Heart left ventricle (tissue), 16 donors: Measurements from ENCODE around the gene CFAP58. TPM values are rescaled to one million over a fixed set of nuclear protein-coding genes. Genes with fewer than 3 reads are reported as not detected.

Experiments used
- ATAC-seq, 4 donors: fragments of 200-7000 bp; cut with Tn5 transposase; one replicate each; pipeline ENCODE4 v1.9.1; 2020 to 2022; ENCODE audit warnings: moderate library complexity in 4 of 4, mild to moderate bottlenecking in 3 of 4, moderate number of reproducible peaks in 1 of 4
- DNase-seq, 5 donors: peaks; one replicate each; pipeline ENCODE4 v3.0.0-alpha.2; 2020
- H3K27ac ChIP-seq, 12 donors: fragments of 200-600 bp; sonication (generic) in 4 of 12; one replicate each; pipeline versions ENCODE4 v1.5.0 to v1.8.0; 2016 to 2022; ENCODE audit warnings: mild to moderate bottlenecking in 2 of 12
- H3K27me3 ChIP-seq, 9 donors: fragments of 200-600 bp; sonication (generic) in 2 of 9; one replicate each; pipeline versions ENCODE4 v1.5.1 to v1.8.0; 2016 to 2022; ENCODE audit warnings: mild to moderate bottlenecking in 3 of 9
- H3K36me3 ChIP-seq, 9 donors: fragments of 200-600 bp; sonication (generic) in 2 of 9; one replicate each; pipeline versions ENCODE4 v1.5.0 to v1.8.0; 2018 to 2022; ENCODE audit warnings: mild to moderate bottlenecking in 2 of 9
- H3K4me1 ChIP-seq, 12 donors: fragments of 200-600 bp; sonication (generic) in 4 of 12; one replicate each; pipeline versions ENCODE4 v1.5.0 to v1.8.0; 2016 to 2022; ENCODE audit warnings: mild to moderate bottlenecking in 3 of 12
- H3K4me3 ChIP-seq, 12 donors: fragments of 200-600 bp; sonication (generic) in 4 of 12; one replicate each; pipeline versions ENCODE4 v1.5.0 to v1.8.0; 2017 to 2022; ENCODE audit warnings: mild to moderate bottlenecking in 9 of 12, moderate library complexity in 4 of 12
- H3K9me3 ChIP-seq, 12 donors: fragments of 200-600 bp; sonication (generic) in 4 of 12; one replicate each; pipeline versions ENCODE4 v1.5.0 to v1.8.0; 2016 to 2022; ENCODE audit warnings: mild to moderate bottlenecking in 1 of 12
- CTCF ChIP-seq, 12 donors: fragments of 200-600 bp; sonication (generic) in 4 of 12; IDR thresholded peaks; one replicate each; pipeline versions ENCODE4 v1.5.0 to v1.8.0; 2018 to 2022; ENCODE audit warnings: antibody characterized with exemption in 12 of 12, mild to moderate bottlenecking in 5 of 12
- POLR2A ChIP-seq, 2 donors: fragments of 450-650 bp; IDR thresholded peaks; one replicate each; pipeline ENCODE4 v1.6.1; 2017; ENCODE audit warnings: antibody characterized with exemption in 2 of 2, mild to moderate bottlenecking in 2 of 2, moderate library complexity in 2 of 2
- WGBS, 4 donors: extraction: QIAGEN DNeasy Blood & Tissue Kit in 2 of 4; methylation state at CpG; one replicate each; pipeline versions ENCODE4 v1.1.5 to v1.1.7; 2013 to 2018; 5-methylcytosine and 5-hydroxymethylcytosine counted together
- intact Hi-C, 10 donors: fragments of 100-400 bp; cut with DNase I; formaldehyde crosslinking; loops; one replicate each; pipeline versions ENCODE4 v1.11.1 to v1.14.2; 2022
- polyA plus RNA-seq, 2 donors: library from polyadenylated mRNA; stranded (reverse); fragments of 200-250 nt; gene quantifications; one replicate each; pipeline ENCODE4 v1.2.3, GENCODE V29; 2013
- total RNA-seq, 9 donors: library from RNA; depleted of rRNA in 2 of 9; stranded (reverse); fragments of >200 nt in 2 of 9; fragmentation: NEBNext Ultra II Directional in 3 of 9; extraction: Animal tissue kit (Norgen Biotek cat#: 25700) in 3 of 9; gene quantifications; one replicate each; pipeline versions ENCODE4 v1.1.0 to v1.2.4, GENCODE V29; 2016 to 2023
- donor health status: ischemic (EF 13 %, LVEDD 7.1; RV severe dilation, severe dysfunction).
- donor health status: healthy with polysubstance abuse.
- donor health status: DM: no; HTN: yes; CAD: no.
- donor health status: DM: no; HTN: no; CAD: no.
- donor health status: ischemic (EF 25% LVEDD 6.9; RV normal size, moderate dysfunction).
- donor health status: ischemic (EF 25% LVEDD 5.7; RV mildly dilated, moderate dysfunction).
- donor health status: healthy.
- donor health status: DM: yes; HTN: yes; CAD: no.
- donor health status: ischemic (EF 35%, LVEDD 5.7; RV mildly dilated, moderate dysfunction).
- donor health status: nonischemic (EF 11% LVEDD 7.7; RV severe dilation, severe dysfunction).
- donor health status: DM: yes; HTN: yes; CAD: no.
- donor health status: PGD.
- donor health status: ischemic (EF 29% LVEDD 5.4; RV normal size, mild dysfunction).
- donor health status: nonischemic (EF 23%, LVEDD 6.1; RV moderate dilation, normal function).

Gene CFAP58
- total and polyA plus RNA-seq, 11 donors: 0.62 to 4.9 (median 3.1) TPM

GRCh38 chr10:104367904-104368303 lies 14.3 kb downstream of the CFAP58 start:
- intact Hi-C loops: no loop called here
- Histone ChIP-seq H3K27ac (no peak overlapping the region), H3K27me3 (peaks cover 0 to 8% (median 0%) of the 10 kb centered on the region in 9 donors), H3K36me3 (peaks cover 0 to 14% (median 0%) of the 10 kb centered on the region in 9 donors), H3K4me3 (no peak overlapping the region), H3K9me3 (peaks cover 0 to 13% (median 0%) of the 10 kb centered on the region in 12 donors), H3K4me1 (no peaks in the 10 kb centered on the region)
- WGBS, 4 donors: 74 to 79% (median 78%) methylated on average over 8 of the region's 8 CpGs
- no peak for DNase-seq
- no peak for TF ChIP-seq POLR2A (IDR thresholded peaks at IDR 0.05)
- TF ChIP-seq CTCF (IDR thresholded peaks at IDR 0.05): no peak
- ATAC-seq: no peak

DNA sequence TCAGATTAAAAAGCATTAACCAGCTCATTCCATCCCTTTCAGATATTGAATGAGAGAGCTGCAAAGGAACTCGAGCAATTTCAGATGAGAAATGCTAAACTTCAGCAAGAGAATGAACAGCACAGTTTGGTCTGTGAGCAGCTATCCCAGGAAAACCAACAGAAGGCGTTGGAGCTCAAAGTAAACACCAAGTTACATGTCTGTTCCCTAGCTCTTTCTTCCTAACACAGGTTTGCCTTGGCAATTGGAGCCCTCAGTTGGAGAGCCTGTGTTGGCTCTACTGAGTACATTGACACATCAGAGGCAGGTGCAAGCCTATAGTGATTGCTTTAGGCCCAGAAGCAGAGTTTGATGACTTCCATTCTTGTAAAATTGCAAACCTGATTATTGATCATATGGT lies 14.7 kb downstream of the CFAP58 start:
- Histone ChIP-seq H3K27ac (no peak overlapping the region), H3K9me3 (peaks cover 0 to 13% (median 0%) of the 10 kb centered on the region in 12 donors), H3K36me3 (peaks cover 0 to 14% (median 0%) of the 10 kb centered on the region in 9 donors), H3K4me1 (no peaks in the 10 kb centered on the region), H3K4me3 (no peak overlapping the region), H3K27me3 (peaks cover 0 to 9% (median 0%) of the 10 kb centered on the region in 9 donors)
- 61 to 75% (median 63%) methylated on average over 2 of the region's 2 CpGs for WGBS, 4 donors
- DNase-seq: no peak
- no peak for ATAC-seq
- no peak for TF ChIP-seq POLR2A (IDR thresholded peaks at IDR 0.05)
- no peak for TF ChIP-seq CTCF (IDR thresholded peaks at IDR 0.05)
- intact Hi-C loops: no loop called here

DNA sequence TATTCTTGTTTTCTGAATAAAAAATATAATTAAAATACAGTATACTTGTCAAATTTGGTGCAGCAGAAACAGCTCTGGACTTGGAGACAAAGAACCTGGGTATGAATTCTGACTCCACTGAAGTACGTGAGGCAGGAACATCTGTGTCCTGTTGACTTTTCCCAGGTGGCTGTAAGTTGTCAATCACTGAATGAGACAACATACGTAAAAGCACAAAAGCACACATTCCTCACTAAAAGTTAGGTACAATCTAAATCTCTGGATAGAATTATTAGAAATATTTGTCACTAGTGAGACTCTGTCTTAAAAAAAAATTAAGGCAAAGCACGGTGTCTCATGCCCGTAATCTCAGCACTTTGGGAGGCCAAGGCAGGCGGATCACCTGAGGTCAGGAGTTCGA lies 18.1 kb downstream of the CFAP58 start:
- Histone ChIP-seq H3K4me3 (no peak overlapping the region), H3K9me3 (peaks cover 0 to 13% (median 0%) of the 10 kb centered on the region in 12 donors), H3K4me1 (no peaks in the 10 kb centered on the region), H3K27ac (no peak overlapping the region), H3K36me3 (peaks cover 0 to 14% (median 0%) of the 10 kb centered on the region in 9 donors), H3K27me3 (peaks cover 0 to 9% (median 0%) of the 10 kb centered on the region in 9 donors)
- 91 to 93% (median 92%) methylated on average over 6 of the region's 6 CpGs for WGBS, 4 donors
- TF ChIP-seq POLR2A (IDR thresholded peaks at IDR 0.05) (no peak), CTCF (IDR thresholded peaks at IDR 0.05) (no peak)
- no peak for ATAC-seq
- intact Hi-C loops: no loop called here
- DNase-seq: no peak

DNA sequence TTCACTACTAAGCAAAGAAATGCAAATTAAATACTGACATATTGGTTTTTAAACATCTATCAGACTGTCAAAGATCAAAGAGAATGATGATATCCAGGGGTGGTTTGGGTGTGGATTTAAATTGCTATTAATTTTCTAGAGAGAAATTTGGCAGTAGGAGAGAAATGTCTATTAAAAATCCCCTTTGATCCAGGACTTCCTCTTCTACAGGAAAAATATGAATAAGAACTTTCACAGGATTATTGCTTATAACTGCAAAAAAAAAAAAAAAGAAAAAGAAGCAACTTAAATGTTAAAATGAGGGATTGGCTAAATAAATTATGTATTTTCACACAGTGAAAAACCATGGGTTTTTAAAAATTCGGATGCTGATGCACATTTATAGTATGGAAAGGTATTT lies 21.0 kb downstream of the CFAP58 start:
- Histone ChIP-seq H3K27ac (no peak overlapping the region), H3K9me3 (peaks cover 0 to 13% (median 0%) of the 10 kb centered on the region in 12 donors), H3K36me3 (peaks cover 0 to 11% (median 0%) of the 10 kb centered on the region in 9 donors), H3K4me3 (no peak overlapping the region), H3K4me1 (no peaks in the 10 kb centered on the region), H3K27me3 (peaks cover 0 to 9% (median 0%) of the 10 kb centered on the region in 9 donors)
- TF ChIP-seq CTCF (IDR thresholded peaks at IDR 0.05) (no peak), POLR2A (IDR thresholded peaks at IDR 0.05) (no peak)
- intact Hi-C loops: no loop called here
- 74 to 88% (median 87%) methylated on average over 1 of the region's 1 CpG for WGBS, 4 donors
- no peak for ATAC-seq
- DNase-seq: no peak
